NT2/D1 (cell line): ENCODE results near the gene VPS18.

Experiments used
- DNase-seq: peaks from one replicate; pipeline ENCODE4 v3.0.0-alpha.2; 2011; ENCODE audit warnings: low read depth, low spot score
- H3K27me3 ChIP-seq: 2 replicates; pipeline ENCODE4 v1.6.0; 2011; ENCODE audit warnings: mild to moderate bottlenecking; ENCODE audit not compliant: insufficient read length, insufficient read depth
- H3K36me3 ChIP-seq: 2 replicates; pipeline ENCODE4 v1.6.1; 2011; ENCODE audit warnings: mild to moderate bottlenecking, low read length, mixed read lengths; ENCODE audit not compliant: insufficient read depth, insufficient read length
- H3K4me1 ChIP-seq: 2 replicates; pipeline ENCODE4 v1.5.1; 2011; ENCODE audit not compliant: insufficient read depth, insufficient read length
- H3K4me3 ChIP-seq: 2 replicates; pipeline ENCODE4 v1.5.1; 2011; ENCODE audit warnings: low read depth; ENCODE audit not compliant: insufficient read length
- H3K9ac ChIP-seq: 2 replicates; pipeline ENCODE4 v1.6.0; 2011; ENCODE audit warnings: low read depth; ENCODE audit not compliant: insufficient read length
- H3K9me3 ChIP-seq: 2 replicates; pipeline ENCODE4 v1.5.1; 2011; ENCODE audit warnings: mild to moderate bottlenecking, low read length; ENCODE audit not compliant: insufficient read depth
- SUZ12 ChIP-seq: IDR thresholded peaks from 2 replicates; pipeline ENCODE4 v1.6.1; 2011; ENCODE audit not compliant: insufficient read length, insufficient read depth; ENCODE audit errors: extremely low read depth
- YY1 ChIP-seq: IDR thresholded peaks from 2 replicates; pipeline ENCODE4 v1.6.1; 2011; ENCODE audit not compliant: insufficient read length, insufficient read depth
- ZNF274 ChIP-seq: IDR thresholded peaks from 2 replicates; pipeline ENCODE4 v1.6.1; 2011; ENCODE audit warnings: mild to moderate bottlenecking, low read depth, low read length

Gene VPS18

DNA sequence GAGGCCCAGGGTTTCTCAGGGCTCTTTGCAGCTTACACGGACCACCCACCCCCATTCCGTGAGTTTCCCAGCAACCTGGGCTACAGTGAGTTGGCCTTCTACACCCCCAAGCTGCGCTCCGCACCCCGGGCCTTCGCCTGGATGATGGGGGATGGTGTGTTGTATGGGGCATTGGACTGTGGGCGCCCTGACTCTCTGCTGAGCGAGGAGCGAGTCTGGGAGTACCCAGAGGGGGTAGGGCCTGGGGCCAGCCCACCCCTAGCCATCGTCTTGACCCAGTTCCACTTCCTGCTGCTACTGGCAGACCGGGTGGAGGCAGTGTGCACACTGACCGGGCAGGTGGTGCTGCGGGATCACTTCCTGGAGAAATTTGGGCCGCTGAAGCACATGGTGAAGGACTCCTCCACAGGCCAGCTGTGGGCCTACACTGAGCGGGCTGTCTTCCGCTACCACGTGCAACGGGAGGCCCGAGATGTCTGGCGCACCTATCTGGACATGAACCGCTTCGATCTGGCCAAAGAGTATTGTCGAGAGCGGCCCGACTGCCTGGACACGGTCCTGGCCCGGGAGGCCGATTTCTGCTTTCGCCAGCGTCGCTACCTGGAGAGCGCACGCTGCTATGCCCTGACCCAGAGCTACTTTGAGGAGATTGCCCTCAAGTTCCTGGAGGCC, 5.4 kb downstream of the VPS18 start:
- H3K36me3 ChIP-seq: peaks cover 72% of the 10 kb centered on the region
- H3K4me1 ChIP-seq: peaks cover 3% of the 10 kb centered on the region
- H3K9ac ChIP-seq: no peak overlapping the region
- H3K27me3 ChIP-seq: no peaks in the 10 kb centered on the region
- H3K4me3 ChIP-seq: no peak overlapping the region
- H3K9me3 ChIP-seq: no peaks in the 10 kb centered on the region
- no peak for DNase-seq
- TF ChIP-seq YY1: no peak
- TF ChIP-seq ZNF274: no peak
- no peak for TF ChIP-seq SUZ12

DNA sequence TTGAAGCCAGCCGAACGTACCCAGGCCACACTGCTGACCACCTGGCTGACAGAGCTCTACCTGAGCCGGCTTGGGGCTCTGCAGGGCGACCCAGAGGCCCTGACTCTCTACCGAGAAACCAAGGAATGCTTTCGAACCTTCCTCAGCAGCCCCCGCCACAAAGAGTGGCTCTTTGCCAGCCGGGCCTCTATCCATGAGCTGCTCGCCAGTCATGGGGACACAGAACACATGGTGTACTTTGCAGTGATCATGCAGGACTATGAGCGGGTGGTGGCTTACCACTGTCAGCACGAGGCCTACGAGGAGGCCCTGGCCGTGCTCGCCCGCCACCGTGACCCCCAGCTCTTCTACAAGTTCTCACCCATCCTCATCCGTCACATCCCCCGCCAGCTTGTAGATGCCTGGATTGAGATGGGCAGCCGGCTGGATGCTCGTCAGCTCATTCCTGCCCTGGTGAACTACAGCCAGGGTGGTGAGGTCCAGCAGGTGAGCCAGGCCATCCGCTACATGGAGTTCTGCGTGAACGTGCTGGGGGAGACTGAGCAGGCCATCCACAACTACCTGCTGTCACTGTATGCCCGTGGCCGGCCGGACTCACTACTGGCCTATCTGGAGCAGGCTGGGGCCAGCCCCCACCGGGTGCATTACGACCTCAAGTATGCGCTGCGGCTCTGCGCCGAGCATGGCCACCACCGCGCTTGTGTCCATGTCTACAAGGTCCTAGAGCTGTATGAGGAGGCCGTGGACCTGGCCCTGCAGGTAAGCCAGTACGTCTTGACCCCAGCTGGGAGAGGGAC, 6.2 kb downstream of the VPS18 start:
- Histone ChIP-seq H3K27me3 (no peaks in the 10 kb centered on the region), H3K4me3 (no peak overlapping the region), H3K36me3 (peaks cover 78% of the 10 kb centered on the region), H3K4me1 (peaks cover 5% of the 10 kb centered on the region), H3K9ac (no peak overlapping the region), H3K9me3 (no peaks in the 10 kb centered on the region)
- TF ChIP-seq SUZ12 (no peak), YY1 (no peak), ZNF274 (no peak)
- DNase-seq: no peak

GRCh38 chr15:40901053-40901443, 6.8 kb downstream of the VPS18 start:
- H3K36me3 ChIP-seq: peaks cover 74% of the 10 kb centered on the region
- TF ChIP-seq ZNF274 (no peak), SUZ12 (no peak), YY1 (no peak)
- DNase-seq: no peak
- H3K9ac ChIP-seq: no peak overlapping the region
- no peak overlapping the region for H3K4me3 ChIP-seq
- no peaks in the 10 kb centered on the region for H3K9me3 ChIP-seq
- peaks cover 5% of the 10 kb centered on the region for H3K4me1 ChIP-seq
- no peaks in the 10 kb centered on the region for H3K27me3 ChIP-seq

DNA sequence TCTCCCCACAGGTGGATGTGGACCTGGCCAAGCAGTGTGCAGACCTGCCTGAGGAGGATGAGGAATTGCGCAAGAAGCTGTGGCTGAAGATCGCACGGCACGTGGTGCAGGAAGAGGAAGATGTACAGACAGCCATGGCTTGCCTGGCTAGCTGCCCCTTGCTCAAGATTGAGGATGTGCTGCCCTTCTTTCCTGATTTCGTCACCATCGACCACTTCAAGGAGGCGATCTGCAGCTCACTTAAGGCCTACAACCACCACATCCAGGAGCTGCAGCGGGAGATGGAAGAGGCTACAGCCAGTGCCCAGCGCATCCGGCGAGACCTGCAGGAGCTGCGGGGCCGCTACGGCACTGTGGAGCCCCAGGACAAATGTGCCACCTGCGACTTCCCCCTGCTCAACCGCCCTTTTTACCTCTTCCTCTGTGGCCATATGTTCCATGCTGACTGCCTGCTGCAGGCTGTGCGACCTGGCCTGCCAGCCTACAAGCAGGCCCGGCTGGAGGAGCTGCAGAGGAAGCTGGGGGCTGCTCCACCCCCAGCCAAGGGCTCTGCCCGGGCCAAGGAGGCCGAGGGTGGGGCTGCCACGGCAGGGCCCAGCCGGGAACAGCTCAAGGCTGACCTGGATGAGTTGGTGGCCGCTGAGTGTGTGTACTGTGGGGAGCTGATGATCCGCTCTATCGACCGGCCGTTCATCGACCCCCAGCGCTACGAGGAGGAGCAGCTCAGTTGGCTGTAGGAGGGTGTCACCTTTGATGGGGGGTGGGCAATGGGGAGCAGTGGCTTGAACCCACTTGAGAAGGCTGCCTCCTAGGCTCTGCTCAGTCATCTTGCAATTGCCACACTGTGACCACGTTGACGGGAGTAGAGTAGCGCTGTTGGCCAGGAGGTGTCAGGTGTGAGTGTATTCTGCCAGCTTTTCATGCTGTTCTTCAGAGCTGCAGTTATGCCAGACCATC, 8.6 kb downstream of the VPS18 start:
- H3K36me3 ChIP-seq: peaks cover 61% of the 10 kb centered on the region

DNA sequence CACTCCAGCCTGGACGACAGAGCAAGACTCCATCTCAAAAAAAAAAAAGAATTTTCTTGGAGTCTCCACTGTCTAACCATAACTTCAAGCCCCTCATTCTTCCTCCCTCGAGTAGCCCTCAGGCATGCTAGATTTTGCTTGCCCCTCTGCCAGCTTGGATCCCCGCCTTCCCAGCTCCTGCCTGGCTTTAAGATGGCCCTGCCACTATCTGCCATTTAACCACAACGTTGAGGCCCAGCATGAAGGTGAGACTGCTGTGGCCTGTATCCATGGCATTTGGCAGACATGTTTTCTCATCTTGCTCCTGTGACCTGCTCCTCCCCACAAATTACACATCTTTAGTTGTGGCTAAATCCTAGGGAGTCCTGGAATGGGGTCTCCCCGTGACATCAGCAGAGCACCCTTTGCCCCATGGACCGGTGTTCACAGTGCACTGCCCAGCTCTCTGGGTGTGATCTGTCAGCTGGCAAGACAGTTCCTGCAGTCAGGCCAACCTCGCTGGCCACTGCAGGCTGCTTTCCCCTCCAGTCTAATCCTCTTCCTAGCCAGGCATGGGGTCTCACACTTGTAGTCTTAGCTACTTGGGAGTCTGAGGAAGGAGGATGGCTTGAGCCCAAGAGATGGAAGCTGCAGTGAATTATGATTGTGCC, 10.4 kb downstream of the VPS18 start:
- Histone ChIP-seq H3K9ac (no peak overlapping the region), H3K36me3 (peaks cover 47% of the 10 kb centered on the region), H3K27me3 (peaks cover 12% of the 10 kb centered on the region), H3K4me1 (peaks cover 14% of the 10 kb centered on the region), H3K9me3 (no peaks in the 10 kb centered on the region), H3K4me3 (no peak overlapping the region)
- TF ChIP-seq ZNF274: no peak
- TF ChIP-seq SUZ12: no peak
- TF ChIP-seq YY1: no peak
- no peak for DNase-seq

More for the DNA sequence above, 8.6 kb downstream of the VPS18 start:
- H3K4me3 ChIP-seq: no peak overlapping the region
- DNase-seq: no peak
- peaks cover 2% of the 10 kb centered on the region for H3K27me3 ChIP-seq
- peaks cover 14% of the 10 kb centered on the region for H3K4me1 ChIP-seq
- H3K9me3 ChIP-seq: no peaks in the 10 kb centered on the region
- no peak overlapping the region for H3K9ac ChIP-seq
- no peak for TF ChIP-seq ZNF274
- no peak for TF ChIP-seq SUZ12
- no peak for TF ChIP-seq YY1

DNA sequence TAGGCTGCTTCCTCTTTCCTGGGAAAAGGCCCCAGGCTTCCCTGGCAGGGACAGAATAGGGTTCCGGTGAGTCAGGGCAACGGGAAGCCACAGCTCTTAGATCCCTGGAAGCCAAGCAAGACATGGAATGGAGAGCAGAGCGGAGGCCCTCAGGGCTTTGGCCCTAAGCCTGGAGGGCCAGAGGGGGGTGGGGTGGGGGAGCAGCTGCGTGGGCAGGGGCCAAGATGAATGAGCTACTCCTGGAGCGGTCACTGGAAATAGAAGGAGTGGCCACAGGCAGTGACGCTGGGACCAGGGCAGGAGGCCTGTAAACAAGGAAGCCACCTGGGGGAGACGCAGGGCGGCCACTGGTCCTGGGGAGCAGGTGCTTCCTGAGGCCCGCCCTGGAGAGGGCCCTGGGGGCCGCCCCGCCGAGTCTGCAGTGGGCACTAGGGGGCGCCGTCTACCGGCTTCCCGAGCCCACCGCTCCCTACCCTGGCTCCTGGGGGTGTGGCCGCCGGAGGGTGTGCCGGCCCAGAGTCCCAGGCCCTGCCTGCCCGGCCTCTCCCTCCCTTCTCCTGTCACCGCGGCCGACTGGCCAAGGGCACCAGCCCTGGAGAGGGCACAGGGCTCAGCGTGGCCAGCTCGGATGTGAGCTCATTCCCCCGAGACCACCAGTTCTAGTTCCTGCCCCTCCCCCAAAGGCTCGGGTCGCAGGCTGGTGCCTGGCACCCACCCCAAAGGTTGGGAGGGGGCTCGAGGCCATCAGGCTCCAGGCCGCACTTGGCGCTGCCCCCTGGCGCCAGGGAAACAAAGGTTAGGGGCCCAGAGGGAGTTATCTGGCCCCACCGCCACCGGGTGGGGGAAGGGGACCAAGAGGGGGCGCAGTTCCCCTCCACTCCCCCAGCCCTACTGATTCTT, 12.1 kb downstream of the VPS18 start:
- H3K4me3 ChIP-seq: no peak overlapping the region
- no peak overlapping the region for H3K9ac ChIP-seq
- H3K27me3 ChIP-seq: peaks cover 17% of the 10 kb centered on the region
- H3K4me1 ChIP-seq: peaks cover 17% of the 10 kb centered on the region
- H3K36me3 ChIP-seq: peaks cover 33% of the 10 kb centered on the region
- H3K9me3 ChIP-seq: no peaks in the 10 kb centered on the region
- TF ChIP-seq ZNF274 (no peak), YY1 (no peak), SUZ12 (no peak)
- no peak for DNase-seq
